NB4 (cell line): Measurements from ENCODE around the gene DYDC1.

Source experiments
- DNase-seq: peaks from one replicate; pipeline ENCODE4 v3.0.0; 2010; ENCODE audit warnings: low read depth
- H3K4me3 ChIP-seq: one replicate; pipeline ENCODE4 v1.5.1; 2011; ENCODE audit warnings: mild to moderate bottlenecking, low read depth, low read length, moderate library complexity
- MYC ChIP-seq: IDR thresholded peaks from 2 replicates; pipeline ENCODE4 v1.6.1; 2011; ENCODE audit warnings: low read depth, low read length
- POLR2A ChIP-seq: IDR thresholded peaks from 2 replicates; pipeline ENCODE4 v1.6.1; 2011; ENCODE audit warnings: mild to moderate bottlenecking; ENCODE audit not compliant: insufficient read length; ENCODE audit errors: extremely low read depth
- TF ChIP-seq, protein P1 (sequence below): IDR thresholded peaks from 2 replicates; pipeline ENCODE4 v1.6.1; 2011; ENCODE audit warnings: low read depth, low read length
- TF ChIP-seq, protein P2 (sequence below): IDR thresholded peaks from one replicate; pipeline ENCODE4 v1.5.1; 2012; ENCODE audit warnings: low read depth, low read length

DYDC1 gene

DNA sequence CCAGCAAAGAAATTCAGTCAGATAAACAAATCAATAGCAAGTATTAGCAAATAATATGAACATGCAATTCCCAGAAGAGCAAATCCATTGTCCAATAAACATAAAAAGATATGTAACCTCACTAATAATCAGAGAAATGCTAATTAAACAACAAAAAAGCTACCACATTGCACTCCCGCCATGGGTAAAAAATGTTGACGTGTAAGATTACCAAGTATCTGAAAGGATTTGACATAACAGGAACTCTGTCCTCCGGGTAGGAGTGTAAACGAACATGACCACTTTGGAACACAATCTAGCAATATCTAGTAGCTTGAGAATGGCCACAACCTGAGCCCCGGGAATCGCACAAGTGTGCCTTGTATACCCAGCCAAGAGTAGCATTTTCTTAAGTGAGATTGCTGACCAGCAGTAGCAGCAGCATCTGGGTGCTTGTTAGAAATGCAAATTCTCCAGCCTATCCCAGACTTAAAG is 31.6 kb downstream of the DYDC1 start:
- DNase-seq = no peak
- TF ChIP-seq, protein P1, sequence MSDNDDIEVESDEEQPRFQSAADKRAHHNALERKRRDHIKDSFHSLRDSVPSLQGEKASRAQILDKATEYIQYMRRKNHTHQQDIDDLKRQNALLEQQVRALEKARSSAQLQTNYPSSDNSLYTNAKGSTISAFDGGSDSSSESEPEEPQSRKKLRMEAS = no peak
- TF ChIP-seq, protein P2, sequence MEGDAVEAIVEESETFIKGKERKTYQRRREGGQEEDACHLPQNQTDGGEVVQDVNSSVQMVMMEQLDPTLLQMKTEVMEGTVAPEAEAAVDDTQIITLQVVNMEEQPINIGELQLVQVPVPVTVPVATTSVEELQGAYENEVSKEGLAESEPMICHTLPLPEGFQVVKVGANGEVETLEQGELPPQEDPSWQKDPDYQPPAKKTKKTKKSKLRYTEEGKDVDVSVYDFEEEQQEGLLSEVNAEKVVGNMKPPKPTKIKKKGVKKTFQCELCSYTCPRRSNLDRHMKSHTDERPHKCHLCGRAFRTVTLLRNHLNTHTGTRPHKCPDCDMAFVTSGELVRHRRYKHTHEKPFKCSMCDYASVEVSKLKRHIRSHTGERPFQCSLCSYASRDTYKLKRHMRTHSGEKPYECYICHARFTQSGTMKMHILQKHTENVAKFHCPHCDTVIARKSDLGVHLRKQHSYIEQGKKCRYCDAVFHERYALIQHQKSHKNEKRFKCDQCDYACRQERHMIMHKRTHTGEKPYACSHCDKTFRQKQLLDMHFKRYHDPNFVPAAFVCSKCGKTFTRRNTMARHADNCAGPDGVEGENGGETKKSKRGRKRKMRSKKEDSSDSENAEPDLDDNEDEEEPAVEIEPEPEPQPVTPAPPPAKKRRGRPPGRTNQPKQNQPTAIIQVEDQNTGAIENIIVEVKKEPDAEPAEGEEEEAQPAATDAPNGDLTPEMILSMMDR = no peak
- TF ChIP-seq MYC = no peak
- H3K4me3 ChIP-seq = no peak overlapping the region

DNA sequence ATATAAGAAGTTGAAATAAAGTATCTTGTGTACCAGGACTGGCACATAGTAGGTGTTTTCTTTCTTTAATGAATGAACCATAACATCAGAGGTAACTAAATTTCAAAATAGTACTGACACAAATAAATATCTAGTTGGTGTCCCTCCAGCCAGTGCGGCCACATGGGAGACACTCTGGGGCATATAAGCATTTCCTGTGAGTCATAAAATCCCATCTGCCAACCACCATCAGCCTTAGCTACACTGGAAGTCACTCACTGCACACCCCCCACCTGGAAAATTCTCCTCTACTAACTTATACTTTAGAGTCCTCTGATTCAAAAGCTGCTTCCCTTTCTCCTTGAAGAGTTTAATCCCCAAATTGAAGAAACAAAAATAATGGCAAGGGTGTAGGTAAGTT is 32.5 kb downstream of the DYDC1 start:
- no peak overlapping the region for H3K4me3 ChIP-seq
- TF ChIP-seq, protein P2 = no peak
- TF ChIP-seq, protein P1 = peak; percentile 77
- TF ChIP-seq MYC (peak; percentile 75), POLR2A (no peak)
- DNase-seq = peak; percentile 79

DNA sequence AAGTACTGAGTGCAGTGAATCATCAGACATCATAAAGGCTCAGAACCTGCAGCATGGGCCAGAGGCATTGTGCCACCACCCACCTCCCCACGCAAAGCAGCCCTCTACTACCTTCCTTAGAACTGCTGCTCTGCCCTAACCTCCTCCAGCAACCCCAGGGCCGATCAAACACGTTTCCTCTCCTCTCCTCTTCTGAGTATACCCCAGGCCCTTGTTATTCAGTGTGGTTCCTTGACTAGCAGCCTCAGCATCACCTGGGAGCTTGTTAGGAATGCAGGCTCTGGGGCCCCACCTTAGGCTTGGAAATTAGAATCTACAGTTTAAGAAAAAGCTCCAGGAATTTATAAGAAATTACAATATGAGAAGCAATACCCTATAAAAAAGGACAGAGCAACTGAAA is 33.2 kb downstream of the DYDC1 start:
- H3K4me3 ChIP-seq = no peak overlapping the region
- TF ChIP-seq POLR2A = no peak
- DNase-seq = no peak

DNA sequence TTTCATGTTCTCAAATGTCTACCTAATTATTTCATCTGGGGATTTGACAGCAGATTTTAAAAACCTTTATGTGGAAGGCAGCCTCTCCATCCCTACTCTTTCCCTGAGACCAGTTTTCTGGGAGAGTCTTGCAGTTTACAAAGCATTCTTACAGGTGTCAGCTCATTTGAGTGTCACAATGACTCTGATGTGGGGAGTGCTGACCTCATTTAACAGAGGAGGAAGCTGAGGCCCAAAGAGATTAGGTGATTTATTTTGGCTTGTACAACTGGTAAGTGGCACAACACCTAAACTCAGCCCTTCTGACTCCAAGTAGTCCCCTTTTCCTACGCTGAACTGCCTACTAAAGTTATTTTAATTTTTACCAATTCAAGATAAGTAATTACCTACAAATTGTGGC is 33.8 kb downstream of the DYDC1 start:
- no peak for TF ChIP-seq POLR2A
- TF ChIP-seq, protein P2 = no peak
- no peak for TF ChIP-seq MYC
- TF ChIP-seq, protein P1 = no peak
- no peak overlapping the region for H3K4me3 ChIP-seq
- DNase-seq = peak; percentile 8

DNA sequence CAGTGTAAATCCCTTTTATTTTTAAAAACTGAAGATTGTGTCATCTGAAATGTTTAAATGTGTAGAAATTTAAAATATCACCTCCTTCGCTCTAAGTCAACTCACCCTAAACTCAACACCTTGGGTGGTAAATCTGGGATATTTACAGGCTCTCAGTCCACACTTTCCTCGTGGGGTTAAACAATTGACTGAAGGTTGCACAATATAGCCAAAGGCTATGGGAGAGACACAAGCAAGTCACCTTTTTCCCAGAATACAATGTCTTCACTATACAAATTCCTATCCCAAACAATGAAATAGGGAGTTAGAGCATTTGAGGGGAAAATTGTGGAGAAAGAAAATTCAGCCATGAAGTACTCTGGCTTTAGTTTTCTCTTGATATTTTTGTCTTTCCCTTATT is 34.4 kb downstream of the DYDC1 start:
- H3K4me3 ChIP-seq = no peak overlapping the region
- DNase-seq = no peak
- TF ChIP-seq, protein P2 = no peak
- no peak for TF ChIP-seq MYC
- no peak for TF ChIP-seq POLR2A
- TF ChIP-seq, protein P1 = no peak

DNA sequence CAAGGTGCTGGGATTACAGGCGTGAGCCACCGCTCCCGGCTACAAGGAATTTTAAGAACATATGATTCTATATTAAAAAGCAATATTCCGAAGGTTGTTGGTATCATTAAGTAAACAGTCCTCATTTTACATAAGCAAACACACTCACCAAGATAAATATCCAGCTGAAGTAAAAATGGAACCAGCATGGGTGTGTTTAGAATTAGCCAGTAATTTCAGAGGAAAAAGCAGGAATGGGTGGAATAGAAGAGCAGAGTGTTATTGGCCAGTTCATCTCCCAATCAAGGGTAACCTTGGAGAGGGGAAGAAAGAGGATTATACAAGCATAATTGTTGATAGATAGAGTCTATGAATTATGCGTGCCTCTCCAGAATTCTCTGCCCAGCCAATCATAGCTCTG is 35.4 kb downstream of the DYDC1 start:
- TF ChIP-seq, protein P1 = no peak
- TF ChIP-seq, protein P2 = no peak
- TF ChIP-seq POLR2A = no peak
- no peak for TF ChIP-seq MYC
- no peak for DNase-seq
- no peak overlapping the region for H3K4me3 ChIP-seq
